ENCODE results near the gene GATAD2B.
A peak's percentile ranks its signal among the peaks of the same experiment; 100 is the strongest.

GRCh38 chr1:153796786-153797659, 125.7 kb downstream of the GATAD2B start:
- TF ChIP-seq POLR2A (IDR thresholded peaks at IDR 0.05) (no peak), CTCF (IDR thresholded peaks at IDR 0.05) (peak; percentile 74 to 94 (median 88))

All from thyroid gland (tissue), 4 donors.